ENCODE data around the gene PCNX1.
A peak's percentile ranks its signal among the peaks of the same experiment; 100 is the strongest.

The PCNX1 gene

DNA sequence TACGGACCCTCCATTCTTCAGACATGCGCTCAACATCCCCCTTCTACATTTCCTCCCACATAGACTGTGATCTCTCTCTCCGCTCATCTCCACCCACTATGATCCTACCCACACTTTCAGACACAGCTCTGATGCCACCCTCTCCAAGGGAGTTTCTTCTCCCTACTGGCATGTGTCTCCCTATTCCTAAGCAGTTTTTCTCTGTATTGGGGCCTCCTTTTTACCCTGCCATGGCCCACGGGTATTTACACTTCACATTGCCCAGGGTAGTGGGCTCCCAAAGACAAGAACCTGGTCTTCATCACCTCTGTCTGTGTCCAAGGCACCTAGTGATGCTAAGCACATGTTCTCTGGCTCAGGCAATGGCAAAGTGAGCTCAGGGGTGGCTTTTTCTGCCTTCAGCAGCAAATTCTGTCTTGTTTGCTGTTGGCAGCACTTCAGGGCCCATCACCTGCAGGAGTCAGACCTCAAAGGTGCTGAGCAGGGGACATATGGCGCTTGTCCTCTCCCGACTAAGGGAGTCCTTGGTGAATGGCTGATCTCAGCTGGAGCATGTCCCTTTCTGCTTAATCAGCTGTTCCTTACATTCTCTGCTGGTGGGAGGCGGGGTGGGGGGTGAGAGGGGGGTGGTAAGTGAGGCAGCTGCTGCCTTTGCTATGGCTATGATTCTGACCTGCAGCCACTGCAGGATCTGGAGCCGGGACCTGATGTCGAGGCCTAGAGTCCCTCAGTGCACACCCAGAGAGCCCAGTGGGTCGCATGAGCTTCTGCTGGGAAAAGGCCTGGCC, 256.8 kb downstream of the PCNX1 start:
- peaks cover 8% of the 10 kb centered on the region for H3K36me3 Mint-ChIP-seq (ENCODE audit: low read depth)
- peaks cover 26% of the 10 kb centered on the region for H3K9me3 Mint-ChIP-seq
- peak overlapping the region; percentile 4 for H3K27ac Mint-ChIP-seq
- H3K27me3 Mint-ChIP-seq (ENCODE audit: low read depth, poor library complexity): peaks cover 3% of the 10 kb centered on the region
- peaks cover 24% of the 10 kb centered on the region for H3K4me1 Mint-ChIP-seq
- no peak overlapping the region for H3K4me3 Mint-ChIP-seq
- DNase-seq: no peak
- TF ChIP-seq, protein P1, sequence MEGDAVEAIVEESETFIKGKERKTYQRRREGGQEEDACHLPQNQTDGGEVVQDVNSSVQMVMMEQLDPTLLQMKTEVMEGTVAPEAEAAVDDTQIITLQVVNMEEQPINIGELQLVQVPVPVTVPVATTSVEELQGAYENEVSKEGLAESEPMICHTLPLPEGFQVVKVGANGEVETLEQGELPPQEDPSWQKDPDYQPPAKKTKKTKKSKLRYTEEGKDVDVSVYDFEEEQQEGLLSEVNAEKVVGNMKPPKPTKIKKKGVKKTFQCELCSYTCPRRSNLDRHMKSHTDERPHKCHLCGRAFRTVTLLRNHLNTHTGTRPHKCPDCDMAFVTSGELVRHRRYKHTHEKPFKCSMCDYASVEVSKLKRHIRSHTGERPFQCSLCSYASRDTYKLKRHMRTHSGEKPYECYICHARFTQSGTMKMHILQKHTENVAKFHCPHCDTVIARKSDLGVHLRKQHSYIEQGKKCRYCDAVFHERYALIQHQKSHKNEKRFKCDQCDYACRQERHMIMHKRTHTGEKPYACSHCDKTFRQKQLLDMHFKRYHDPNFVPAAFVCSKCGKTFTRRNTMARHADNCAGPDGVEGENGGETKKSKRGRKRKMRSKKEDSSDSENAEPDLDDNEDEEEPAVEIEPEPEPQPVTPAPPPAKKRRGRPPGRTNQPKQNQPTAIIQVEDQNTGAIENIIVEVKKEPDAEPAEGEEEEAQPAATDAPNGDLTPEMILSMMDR (IDR thresholded peaks at IDR 0.05): no peak
